Astrocyte (in vitro differentiated cells and primary cell): ENCODE data around the gene ALDH1B1. TPM values are rescaled to one million over a fixed set of nuclear protein-coding genes. Genes with fewer than 3 reads are reported as not detected.

Source experiments
- DNase-seq: peaks from one replicate; pipeline ENCODE4 v3.0.0-alpha.2; 2010; ENCODE audit warnings: low read depth
- FAIRE-seq: peaks from 2 replicates; lab custom pipeline; 2011; peaks lifted over from hg19 to GRCh38; lab: Jason Lieb, UNC
- H2AFZ ChIP-seq: 2 replicates; pipeline ENCODE4 v1.6.0; 2012; ENCODE audit warnings: low read depth, low read length, inconsistent platforms
- H3K27ac ChIP-seq: 2 replicates; pipeline ENCODE4 v1.5.1; 2011; ENCODE audit warnings: low read depth, low read length, inconsistent platforms
- H3K27me3 ChIP-seq: 2 replicates; pipeline ENCODE4 v1.6.0; 2011; ENCODE audit warnings: low read length, inconsistent platforms; ENCODE audit not compliant: insufficient read depth
- H3K36me3 ChIP-seq: 2 replicates; pipeline ENCODE4 v1.5.1; 2011; ENCODE audit warnings: low read length, inconsistent platforms; ENCODE audit not compliant: insufficient read depth
- H3K4me1 ChIP-seq: 2 replicates; pipeline ENCODE4 v1.5.1; 2011; ENCODE audit warnings: low read length, inconsistent platforms; ENCODE audit not compliant: insufficient read depth
- H3K4me2 ChIP-seq: 2 replicates; pipeline ENCODE4 v1.6.0; 2012; ENCODE audit warnings: low read length, inconsistent platforms
- H3K4me3 ChIP-seq: 2 replicates; pipeline ENCODE4 v1.5.1; 2011; ENCODE audit warnings: low read depth, mild to moderate bottlenecking, low read length, inconsistent platforms; ENCODE audit not compliant: insufficient read depth
- H3K79me2 ChIP-seq: 2 replicates; pipeline ENCODE4 v1.6.0; 2012; ENCODE audit warnings: mild to moderate bottlenecking, low read length, inconsistent platforms; ENCODE audit not compliant: insufficient read depth
- H3K9ac ChIP-seq: 2 replicates; pipeline ENCODE4 v1.6.0; 2012; ENCODE audit warnings: mild to moderate bottlenecking, low read length, inconsistent platforms
- H3K9me3 ChIP-seq: 2 replicates; pipeline ENCODE4 v1.5.1; 2012; ENCODE audit warnings: low read depth, mild to moderate bottlenecking, low read length, inconsistent platforms; ENCODE audit not compliant: insufficient read depth
- H4K20me1 ChIP-seq: 2 replicates; pipeline ENCODE4 v1.6.0; 2012; ENCODE audit warnings: low read length, inconsistent platforms; ENCODE audit not compliant: insufficient read depth
- H3K27ac Mint-ChIP-seq: one replicate; pipeline ENCODE4 v1.8.0; 2021; ENCODE audit warnings: mild to moderate bottlenecking, mixed read lengths; ENCODE audit not compliant: unreplicated experiment
- H3K27me3 Mint-ChIP-seq: one replicate; pipeline ENCODE4 v1.8.0; 2021; ENCODE audit warnings: low read depth, mixed read lengths; ENCODE audit not compliant: unreplicated experiment
- H3K36me3 Mint-ChIP-seq: one replicate; pipeline ENCODE4 v1.8.0; 2021; ENCODE audit warnings: low read depth, mixed read lengths; ENCODE audit not compliant: unreplicated experiment
- H3K4me1 Mint-ChIP-seq: one replicate; pipeline ENCODE4 v1.8.0; 2021; ENCODE audit warnings: low read depth, mixed read lengths; ENCODE audit not compliant: unreplicated experiment
- H3K4me3 Mint-ChIP-seq: one replicate; pipeline ENCODE4 v1.8.0; 2021; ENCODE audit warnings: mild to moderate bottlenecking, moderate library complexity, mixed read lengths; ENCODE audit not compliant: unreplicated experiment
- H3K9me3 Mint-ChIP-seq: one replicate; pipeline ENCODE4 v1.8.0; 2021; ENCODE audit warnings: mild to moderate bottlenecking, mixed read lengths; ENCODE audit not compliant: unreplicated experiment
- CTCF ChIP-seq: IDR thresholded peaks from 2 replicates; pipeline ENCODE4 v1.5.1; 2011; ENCODE audit warnings: low read depth, mild to moderate bottlenecking, inconsistent platforms, low read length, moderate library complexity; ENCODE audit not compliant: insufficient read depth
- EZH2 ChIP-seq: IDR thresholded peaks from 2 replicates; pipeline ENCODE4 v1.6.1; 2012; ENCODE audit warnings: mild to moderate bottlenecking, low read length, inconsistent platforms; ENCODE audit not compliant: insufficient read depth
- total RNA-seq: library from RNA; stranded (reverse); gene quantifications from 2 replicates; pipeline ENCODE4 v1.2.1, GENCODE V29; 2021

Gene ALDH1B1
- total RNA-seq, 1 donor from 2014 or later: 124 TPM

- H4K20me1 ChIP-seq: no peaks in the 10 kb centered on the region
- no peak overlapping the region for H3K9ac ChIP-seq
- TF ChIP-seq CTCF: no peak
- peaks cover 14% of the 10 kb centered on the region for H3K4me1 ChIP-seq
- no peak overlapping the region for H3K27ac ChIP-seq
- Mint-ChIP-seq H3K4me3 (no peak overlapping the region), H3K36me3 (no peaks in the 10 kb centered on the region), H3K9me3 (peaks cover under 1% of the 10 kb centered on the region), H3K27ac (no peak overlapping the region), H3K4me1 (peaks cover 25% of the 10 kb centered on the region), H3K27me3 (peaks cover 16% of the 10 kb centered on the region)
- H3K4me3 ChIP-seq: no peak overlapping the region
- H3K27me3 ChIP-seq: peaks cover 10% of the 10 kb centered on the region
- no peak overlapping the region for H2AFZ ChIP-seq
- no peak for FAIRE-seq
- no peaks in the 10 kb centered on the region for H3K79me2 ChIP-seq
- H3K4me2 ChIP-seq: no peak overlapping the region
- DNase-seq: no peak
- H3K36me3 ChIP-seq: no peaks in the 10 kb centered on the region
- no peaks in the 10 kb centered on the region for H3K9me3 ChIP-seq
Observed at GRCh38 chr9:38355115-38355514, 37.4 kb upstream of the ALDH1B1 start.

- Mint-ChIP-seq H3K27ac (no peak overlapping the region), H3K36me3 (no peaks in the 10 kb centered on the region), H3K9me3 (no peaks in the 10 kb centered on the region), H3K4me3 (no peak overlapping the region), H3K27me3 (peaks cover 16% of the 10 kb centered on the region), H3K4me1 (peaks cover 30% of the 10 kb centered on the region)
- Histone ChIP-seq H3K4me3 (no peak overlapping the region), H3K4me2 (no peak overlapping the region), H3K4me1 (peaks cover 19% of the 10 kb centered on the region), H2AFZ (no peak overlapping the region), H4K20me1 (no peaks in the 10 kb centered on the region), H3K27ac (no peak overlapping the region), H3K27me3 (peaks cover 10% of the 10 kb centered on the region), H3K9me3 (no peaks in the 10 kb centered on the region), H3K9ac (no peak overlapping the region), H3K79me2 (no peaks in the 10 kb centered on the region), H3K36me3 (no peaks in the 10 kb centered on the region)
- TF ChIP-seq EZH2: no peak
- TF ChIP-seq CTCF: no peak
- DNase-seq: no peak
- FAIRE-seq: no peak
Observed at GRCh38 chr9:38355517-38356120, 36.9 kb upstream of the ALDH1B1 start.

DNA sequence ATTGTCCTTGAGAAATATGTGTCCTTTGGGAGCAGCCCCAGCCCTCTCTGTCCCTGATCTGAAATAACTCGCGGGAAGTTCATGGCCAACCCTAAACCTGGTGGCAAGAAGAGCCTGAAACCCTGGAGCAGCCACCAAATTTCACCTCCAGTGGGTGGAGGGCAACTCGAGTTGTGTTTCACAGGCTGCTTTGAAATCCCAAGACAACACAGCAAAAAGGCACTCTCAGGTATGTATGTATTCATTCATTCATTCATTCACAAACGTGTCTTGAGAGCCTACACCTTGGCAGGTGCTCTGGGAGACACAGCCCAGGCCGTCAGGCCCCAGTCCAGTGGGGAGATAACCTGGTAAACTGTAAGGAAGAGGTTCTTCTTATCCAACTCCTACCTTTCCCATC, 35.7 kb upstream of the ALDH1B1 start:
- Histone ChIP-seq H3K9ac (no peak overlapping the region), H3K4me2 (no peak overlapping the region), H4K20me1 (no peaks in the 10 kb centered on the region), H3K4me1 (peaks cover 30% of the 10 kb centered on the region), H3K79me2 (no peaks in the 10 kb centered on the region), H3K4me3 (no peak overlapping the region), H3K36me3 (no peaks in the 10 kb centered on the region), H3K9me3 (no peaks in the 10 kb centered on the region), H3K27ac (no peak overlapping the region), H3K27me3 (peaks cover 10% of the 10 kb centered on the region), H2AFZ (no peak overlapping the region)
- Mint-ChIP-seq H3K9me3 (no peaks in the 10 kb centered on the region), H3K36me3 (no peaks in the 10 kb centered on the region), H3K27ac (no peak overlapping the region), H3K4me1 (peaks cover 42% of the 10 kb centered on the region), H3K27me3 (peaks cover 16% of the 10 kb centered on the region), H3K4me3 (no peak overlapping the region)
- TF ChIP-seq EZH2 (no peak), CTCF (no peak)
- DNase-seq (no peak), FAIRE-seq (no peak)
